ENCODE data around the gene MYO10. TPM values are rescaled to one million over a fixed set of nuclear protein-coding genes. Genes with fewer than 3 reads are reported as not detected.
A peak's percentile ranks its signal among the peaks of the same experiment; 100 is the strongest.

MYO10 gene
- total RNA-seq, 2 experiments from 2014 or later = 0.23 TPM; not detected in 1

DNA sequence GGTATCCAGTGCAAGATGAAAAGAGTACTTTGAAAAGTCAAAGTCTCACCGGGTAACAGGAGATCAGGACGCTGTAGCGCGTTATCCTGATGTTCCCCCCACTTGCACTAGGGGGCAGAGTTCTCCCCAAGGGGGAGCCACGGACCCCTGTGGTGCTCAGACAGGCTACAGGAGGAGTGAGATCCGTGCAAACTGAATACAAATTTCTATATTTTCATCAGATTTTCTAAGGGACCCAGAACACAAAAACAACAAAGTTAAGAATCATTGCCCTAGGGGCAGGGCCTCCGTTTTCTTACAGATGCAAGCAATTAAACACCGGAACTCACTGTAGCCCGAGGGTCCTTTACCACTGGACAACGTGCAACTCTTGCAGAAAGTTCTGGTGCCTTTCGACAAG is 2.0 kb downstream of the MYO10 start:
- peaks cover 11% of the 10 kb centered on the region for H3K4me1 Mint-ChIP-seq
- no peaks in the 10 kb centered on the region for H3K36me3 Mint-ChIP-seq (ENCODE audit: low read depth)
- ChIA-PET POLR2A (no interaction called here), CTCF (interaction anchor here (0.5 kb wide), 1 partner anchor 307 kb away, joined by 3 read pairs; no protein-coding TSS in a partner anchor)
- H3K9me3 Mint-ChIP-seq = no peaks in the 10 kb centered on the region
- H3K4me3 Mint-ChIP-seq = no peak overlapping the region
- DNase-seq = peak; percentile 18
- no peak overlapping the region for H3K27ac Mint-ChIP-seq
- peaks cover 45% of the 10 kb centered on the region for H3K27me3 Mint-ChIP-seq

DNA sequence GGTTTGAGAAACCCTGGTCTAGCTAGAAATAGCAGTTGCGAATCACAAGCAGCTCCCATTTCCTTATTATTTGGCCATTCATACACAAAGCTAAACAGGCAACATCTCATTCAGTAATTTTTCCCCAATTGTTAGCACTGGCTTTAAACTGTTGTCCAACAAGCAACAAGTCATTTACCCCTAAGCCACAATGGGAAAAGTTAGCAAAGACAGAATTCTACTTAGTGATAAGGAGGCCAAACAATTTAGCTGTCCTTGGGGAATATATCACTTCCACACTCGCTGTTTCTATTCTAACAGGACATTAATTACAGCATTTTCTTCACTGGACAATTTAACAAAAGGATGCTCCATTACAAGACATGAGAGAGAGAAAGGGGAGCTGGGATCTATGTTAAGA is 2.8 kb downstream of the MYO10 start:
- no peak for DNase-seq
- no peak overlapping the region for H3K27ac Mint-ChIP-seq
- H3K36me3 Mint-ChIP-seq (ENCODE audit: low read depth) = no peaks in the 10 kb centered on the region
- ChIA-PET CTCF (interaction anchor here (0.6 kb wide), 1 partner anchor 118 kb away, joined by 3 read pairs; no protein-coding TSS in a partner anchor), POLR2A (no interaction called here)
- no peaks in the 10 kb centered on the region for H3K9me3 Mint-ChIP-seq
- H3K27me3 Mint-ChIP-seq = peaks cover 45% of the 10 kb centered on the region
- H3K4me3 Mint-ChIP-seq = no peak overlapping the region
- peaks cover 11% of the 10 kb centered on the region for H3K4me1 Mint-ChIP-seq

DNA sequence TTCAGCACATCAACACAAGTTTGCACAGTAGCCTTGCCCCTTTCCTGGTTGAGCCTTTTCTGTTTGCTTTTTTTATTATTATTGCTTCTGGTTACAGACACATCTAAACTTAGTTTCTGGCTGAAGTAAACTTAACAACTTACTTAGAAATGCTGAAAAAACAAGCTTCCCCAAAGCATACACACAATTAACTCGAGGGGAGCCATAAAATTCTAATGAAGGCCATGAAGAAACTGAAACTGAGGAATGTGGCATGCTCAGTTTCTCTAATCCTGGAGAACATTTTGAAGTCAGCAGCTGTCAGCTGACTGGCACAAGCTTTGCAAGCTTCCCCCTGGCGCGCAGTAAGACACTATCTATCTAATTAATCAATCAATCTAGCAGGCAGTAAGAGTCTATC is 3.7 kb downstream of the MYO10 start:
- ChIA-PET CTCF (no interaction called here), POLR2A (no interaction called here)
- H3K27me3 Mint-ChIP-seq = peaks cover 38% of the 10 kb centered on the region

DNA sequence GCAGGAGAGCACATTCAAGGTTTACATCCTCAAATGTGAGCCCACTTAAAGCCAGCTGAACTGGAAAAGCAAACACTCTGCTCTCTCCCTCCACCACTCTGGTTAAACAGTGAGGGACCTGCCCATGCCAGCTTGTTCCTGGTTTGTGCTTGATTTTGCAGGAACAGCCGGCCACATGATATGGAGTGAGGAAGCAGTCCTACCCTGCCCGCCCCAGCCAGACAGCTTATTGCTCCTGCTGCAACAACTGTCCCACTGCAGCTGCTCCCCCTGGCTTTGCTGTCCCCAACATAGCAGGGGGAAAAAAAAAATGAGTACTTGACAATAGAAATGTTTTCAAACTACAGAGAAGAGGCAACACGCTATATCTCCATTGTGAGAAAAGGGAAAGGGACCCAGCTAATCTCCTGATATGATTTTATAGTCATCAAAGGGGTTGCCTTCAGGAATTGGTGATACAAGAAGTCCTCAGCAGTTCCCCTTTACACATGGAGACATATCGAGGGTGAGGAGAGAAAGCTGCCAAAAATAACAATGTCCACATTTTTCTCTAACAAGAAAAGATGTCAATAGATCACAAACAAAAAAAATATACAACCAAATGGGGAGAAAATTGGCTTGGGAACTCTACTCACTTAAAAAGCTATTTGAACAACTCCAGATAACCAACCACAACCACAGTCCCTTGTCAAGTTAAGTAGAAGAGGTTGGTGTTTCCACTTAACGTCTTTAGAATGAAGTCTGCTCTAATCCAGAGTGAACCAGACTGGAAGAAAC is 4.6 kb downstream of the MYO10 start:
- ChIA-PET POLR2A (no interaction called here), CTCF (no interaction called here)
- no peak for DNase-seq
- Mint-ChIP-seq H3K27ac (no peak overlapping the region), H3K4me3 (no peak overlapping the region), H3K36me3 (ENCODE audit: low read depth) (no peaks in the 10 kb centered on the region), H3K9me3 (no peaks in the 10 kb centered on the region), H3K4me1 (peaks cover 7% of the 10 kb centered on the region), H3K27me3 (peaks cover 29% of the 10 kb centered on the region)

More for the DNA sequence above, 3.7 kb downstream of the MYO10 start:
- Mint-ChIP-seq H3K4me1 (peaks cover 11% of the 10 kb centered on the region), H3K4me3 (no peak overlapping the region), H3K27ac (no peak overlapping the region), H3K36me3 (ENCODE audit: low read depth) (no peaks in the 10 kb centered on the region), H3K9me3 (no peaks in the 10 kb centered on the region)
- DNase-seq = no peak

- Mint-ChIP-seq H3K4me1 (peaks cover 3% of the 10 kb centered on the region), H3K27ac (no peak overlapping the region), H3K9me3 (no peaks in the 10 kb centered on the region), H3K27me3 (peaks cover 24% of the 10 kb centered on the region), H3K36me3 (ENCODE audit: low read depth) (no peaks in the 10 kb centered on the region), H3K4me3 (no peak overlapping the region)
- no peak for DNase-seq
- POLR2A ChIA-PET = no interaction called here
- CTCF ChIA-PET = no interaction called here
Observed at GRCh38 chr5:16930496-16930895, 5.6 kb downstream of the MYO10 start.

DNA sequence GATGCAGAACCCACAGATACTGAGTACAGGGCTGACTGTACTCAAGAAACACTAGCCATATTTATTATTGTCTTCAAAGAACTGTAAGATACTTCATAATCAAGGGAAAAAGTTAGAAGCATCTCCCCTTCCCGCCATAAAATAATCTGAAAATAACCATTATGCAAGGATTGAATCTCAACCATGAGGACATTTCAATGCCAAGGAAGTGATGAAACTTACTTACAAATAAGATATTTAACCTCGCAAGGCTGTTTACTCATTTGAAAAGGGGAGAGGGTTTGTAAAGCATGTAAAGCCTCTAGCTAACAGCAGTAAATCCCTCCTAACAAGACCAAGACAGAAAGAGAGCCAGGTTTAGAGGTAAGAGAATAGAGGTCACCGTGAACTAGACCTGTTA is 6.3 kb downstream of the MYO10 start:
- H3K9me3 Mint-ChIP-seq = no peaks in the 10 kb centered on the region
- H3K36me3 Mint-ChIP-seq (ENCODE audit: low read depth) = no peaks in the 10 kb centered on the region
- ChIA-PET CTCF (no interaction called here), POLR2A (no interaction called here)
- no peak for DNase-seq
- peaks cover 20% of the 10 kb centered on the region for H3K27me3 Mint-ChIP-seq
- no peaks in the 10 kb centered on the region for H3K4me1 Mint-ChIP-seq
- no peak overlapping the region for H3K27ac Mint-ChIP-seq
- no peak overlapping the region for H3K4me3 Mint-ChIP-seq

DNA sequence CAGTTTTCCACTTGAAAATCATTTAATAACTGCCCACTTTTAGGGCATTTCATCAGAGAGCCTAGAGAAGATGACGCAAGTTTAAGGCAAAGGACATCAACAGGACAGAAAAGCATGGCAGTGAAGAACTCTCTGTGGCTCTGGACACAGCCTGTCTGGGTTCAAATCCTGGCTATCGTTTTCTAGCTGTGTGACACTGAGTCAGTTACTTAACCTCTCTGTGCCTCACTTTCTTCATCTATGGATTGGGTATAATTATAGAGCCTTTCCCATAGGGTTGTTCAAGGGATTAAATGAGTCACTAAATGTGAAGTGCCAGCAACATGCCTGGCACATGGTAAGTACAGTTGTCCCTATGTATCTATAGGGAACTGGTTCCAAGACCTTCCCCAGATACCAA is 6.7 kb downstream of the MYO10 start:
- Mint-ChIP-seq H3K27ac (no peak overlapping the region), H3K36me3 (ENCODE audit: low read depth) (no peaks in the 10 kb centered on the region), H3K4me1 (no peaks in the 10 kb centered on the region), H3K9me3 (no peaks in the 10 kb centered on the region), H3K27me3 (peaks cover 16% of the 10 kb centered on the region), H3K4me3 (no peak overlapping the region)
- ChIA-PET CTCF (no interaction called here), POLR2A (no interaction called here)
- DNase-seq = no peak

DNA sequence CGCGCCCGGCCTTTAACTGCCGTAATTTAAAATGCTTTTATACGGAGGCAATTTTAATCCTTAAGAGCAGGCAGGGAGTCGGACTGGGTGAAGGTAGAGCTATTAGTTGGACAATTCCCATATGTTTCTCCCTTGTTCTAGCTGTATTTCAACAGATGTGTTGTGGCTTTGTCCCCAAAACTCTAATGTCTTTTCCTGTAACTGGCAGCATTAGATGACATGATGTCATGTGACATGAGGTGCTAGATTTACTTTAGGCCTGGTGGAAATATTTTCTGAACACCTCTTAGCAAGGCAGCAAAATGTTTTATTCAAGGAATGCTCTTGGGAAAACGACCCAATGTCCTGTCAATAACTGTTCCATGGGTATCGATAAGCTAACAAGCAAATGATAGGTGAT is 8.5 kb downstream of the MYO10 start:
- ChIA-PET CTCF (no interaction called here), POLR2A (no interaction called here)
- Mint-ChIP-seq H3K36me3 (ENCODE audit: low read depth) (no peaks in the 10 kb centered on the region), H3K27ac (no peak overlapping the region), H3K4me3 (no peak overlapping the region), H3K9me3 (no peaks in the 10 kb centered on the region), H3K27me3 (peaks cover 5% of the 10 kb centered on the region), H3K4me1 (no peaks in the 10 kb centered on the region)
- no peak for DNase-seq

DNA sequence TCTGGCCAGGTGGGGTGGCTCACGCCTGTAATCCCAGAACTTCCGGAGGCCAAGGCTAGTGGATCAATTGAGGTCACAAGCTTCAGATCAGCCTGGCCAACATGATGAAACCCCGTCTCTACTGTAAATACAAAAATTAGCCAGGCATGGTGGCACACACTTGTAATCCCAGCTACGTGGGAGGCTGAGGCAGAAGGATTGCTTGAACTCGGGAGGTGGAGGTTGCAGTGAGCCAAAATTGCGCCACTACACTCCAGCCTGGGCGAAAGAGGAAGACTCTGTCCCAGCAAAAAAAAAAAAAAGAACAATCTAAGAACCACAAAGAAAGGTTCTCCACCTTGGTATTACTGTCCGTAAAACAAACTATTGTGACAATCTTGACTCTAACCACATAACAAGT is 9.7 kb downstream of the MYO10 start:
- H3K27ac Mint-ChIP-seq = no peak overlapping the region
- no peaks in the 10 kb centered on the region for H3K27me3 Mint-ChIP-seq
- no peak for DNase-seq
- no peaks in the 10 kb centered on the region for H3K9me3 Mint-ChIP-seq
- H3K4me3 Mint-ChIP-seq = no peak overlapping the region
- no peaks in the 10 kb centered on the region for H3K36me3 Mint-ChIP-seq (ENCODE audit: low read depth)
- POLR2A ChIA-PET = no interaction called here
- CTCF ChIA-PET = no interaction called here
- no peaks in the 10 kb centered on the region for H3K4me1 Mint-ChIP-seq

GRCh38 chr5:16924206-16924605 is 11.9 kb downstream of the MYO10 start:
- no peaks in the 10 kb centered on the region for H3K9me3 Mint-ChIP-seq
- H3K27me3 Mint-ChIP-seq = no peaks in the 10 kb centered on the region
- H3K4me1 Mint-ChIP-seq = no peaks in the 10 kb centered on the region
- no peak for DNase-seq
- H3K27ac Mint-ChIP-seq = no peak overlapping the region
- H3K4me3 Mint-ChIP-seq = no peak overlapping the region
- POLR2A ChIA-PET = no interaction called here
- CTCF ChIA-PET = no interaction called here
- no peaks in the 10 kb centered on the region for H3K36me3 Mint-ChIP-seq (ENCODE audit: low read depth)

DNA sequence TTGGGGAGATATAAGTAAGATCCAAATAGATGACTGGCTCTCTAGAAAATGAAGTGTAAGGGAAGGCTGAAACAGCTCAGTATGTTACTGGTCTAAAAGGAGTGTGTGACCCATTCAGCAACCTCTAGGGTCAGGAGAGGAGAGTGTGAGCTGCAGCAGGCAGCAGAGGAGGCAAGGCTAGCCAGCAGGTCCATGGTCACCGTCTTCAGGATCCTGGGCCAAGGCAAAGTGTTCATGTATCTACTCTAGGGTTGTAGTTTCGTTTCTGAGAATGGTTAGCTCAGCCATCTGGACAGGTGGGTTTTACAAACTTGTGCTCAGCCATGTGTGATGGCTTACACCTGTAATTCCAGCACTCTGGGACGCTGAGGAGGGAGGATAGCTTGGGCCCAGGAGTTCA is 13.7 kb downstream of the MYO10 start:
- H3K27ac Mint-ChIP-seq = no peak overlapping the region
- H3K4me1 Mint-ChIP-seq = no peaks in the 10 kb centered on the region
- ChIA-PET POLR2A (no interaction called here), CTCF (no interaction called here)
- H3K36me3 Mint-ChIP-seq (ENCODE audit: low read depth) = no peaks in the 10 kb centered on the region
- no peak for DNase-seq
- H3K9me3 Mint-ChIP-seq = no peaks in the 10 kb centered on the region
- H3K4me3 Mint-ChIP-seq = no peak overlapping the region
- H3K27me3 Mint-ChIP-seq = no peaks in the 10 kb centered on the region

- Mint-ChIP-seq H3K4me3 (no peak overlapping the region), H3K36me3 (ENCODE audit: low read depth) (no peaks in the 10 kb centered on the region), H3K9me3 (no peaks in the 10 kb centered on the region), H3K27ac (no peak overlapping the region), H3K4me1 (no peaks in the 10 kb centered on the region), H3K27me3 (no peaks in the 10 kb centered on the region)
- ChIA-PET CTCF (no interaction called here), POLR2A (no interaction called here)
- DNase-seq = no peak
Observed at GRCh38 chr5:16921211-16921610, 14.9 kb downstream of the MYO10 start.

GRCh38 chr5:16920109-16920816 is 15.8 kb downstream of the MYO10 start:
- no peak for DNase-seq
- H3K27me3 Mint-ChIP-seq = no peaks in the 10 kb centered on the region
- POLR2A ChIA-PET = no interaction called here
- CTCF ChIA-PET = no interaction called here
- H3K4me1 Mint-ChIP-seq = no peaks in the 10 kb centered on the region
- no peak overlapping the region for H3K4me3 Mint-ChIP-seq
- H3K9me3 Mint-ChIP-seq = no peaks in the 10 kb centered on the region
- H3K27ac Mint-ChIP-seq = no peak overlapping the region
- H3K36me3 Mint-ChIP-seq (ENCODE audit: low read depth) = no peaks in the 10 kb centered on the region
